Inferior parietal cortex (tissue), 1 donor: ENCODE results near the gene PTPRU.

ENCODE experiments used
- DNase-seq: peaks from one replicate; pipeline ENCODE4 v3.0.0-alpha.2; 2016; ENCODE audit errors: extremely low spot score

Gene PTPRU

GRCh38 chr1:29267321-29268070, 31.2 kb downstream of the PTPRU start:
- DNase-seq, result no peak

GRCh38 chr1:29269382-29269781, 33.1 kb downstream of the PTPRU start:
- peak; percentile 44 for DNase-seq

GRCh38 chr1:29270929-29271521, 34.7 kb downstream of the PTPRU start:
- DNase-seq, result no peak

GRCh38 chr1:29271724-29272123, 35.4 kb downstream of the PTPRU start:
- DNase-seq, result no peak

- DNase-seq, result no peak
Observed at GRCh38 chr1:29272147-29272907, 36.0 kb downstream of the PTPRU start.

- DNase-seq, result no peak
Observed at GRCh38 chr1:29275435-29275834, 39.1 kb downstream of the PTPRU start.

GRCh38 chr1:29278124-29278523, 41.8 kb downstream of the PTPRU start:
- DNase-seq, result no peak

GRCh38 chr1:29279406-29279805, 43.1 kb downstream of the PTPRU start:
- DNase-seq, result no peak

- no peak for DNase-seq
Observed at GRCh38 chr1:29279951-29280391, 43.6 kb downstream of the PTPRU start.

GRCh38 chr1:29280409-29281131, 44.2 kb downstream of the PTPRU start:
- no peak for DNase-seq

- no peak for DNase-seq
Observed at GRCh38 chr1:29281571-29281970, 45.2 kb downstream of the PTPRU start.

GRCh38 chr1:29282135-29282923, 46.0 kb downstream of the PTPRU start:
- DNase-seq, result no peak

- no peak for DNase-seq
Observed at GRCh38 chr1:29282924-29283803, 46.8 kb downstream of the PTPRU start.

GRCh38 chr1:29283804-29284195, 47.5 kb downstream of the PTPRU start:
- no peak for DNase-seq

GRCh38 chr1:29284286-29284960, 48.1 kb downstream of the PTPRU start:
- no peak for DNase-seq

GRCh38 chr1:29284961-29285560, 48.7 kb downstream of the PTPRU start:
- no peak for DNase-seq

GRCh38 chr1:29285771-29286170, 49.4 kb downstream of the PTPRU start:
- DNase-seq, result no peak

- DNase-seq, result no peak
Observed at GRCh38 chr1:29286194-29286767, 50.0 kb downstream of the PTPRU start.

GRCh38 chr1:29289493-29289892, 53.2 kb downstream of the PTPRU start:
- DNase-seq, result no peak
